Daoy (cell line): ENCODE results near the gene LUZP1. TPM values are rescaled to one million over a fixed set of nuclear protein-coding genes. Genes with fewer than 3 reads are reported as not detected.
A peak's percentile ranks its signal among the peaks of the same experiment; 100 is the strongest.

Experiments used
- DNase-seq: peaks from one replicate; pipeline ENCODE4 v3.0.0-alpha.2; 2015; ENCODE audit warnings: low read depth
- total RNA-seq: library from RNA; depleted of rRNA; stranded (reverse); fragments of >200 nt; shearing (Covaris generic); gene quantifications from 2 replicates; pipeline ENCODE4 v1.2.3, GENCODE V29; 2014

The LUZP1 gene
- total RNA-seq, 1 experiment from 2014 or later: 30.2 TPM

DNA sequence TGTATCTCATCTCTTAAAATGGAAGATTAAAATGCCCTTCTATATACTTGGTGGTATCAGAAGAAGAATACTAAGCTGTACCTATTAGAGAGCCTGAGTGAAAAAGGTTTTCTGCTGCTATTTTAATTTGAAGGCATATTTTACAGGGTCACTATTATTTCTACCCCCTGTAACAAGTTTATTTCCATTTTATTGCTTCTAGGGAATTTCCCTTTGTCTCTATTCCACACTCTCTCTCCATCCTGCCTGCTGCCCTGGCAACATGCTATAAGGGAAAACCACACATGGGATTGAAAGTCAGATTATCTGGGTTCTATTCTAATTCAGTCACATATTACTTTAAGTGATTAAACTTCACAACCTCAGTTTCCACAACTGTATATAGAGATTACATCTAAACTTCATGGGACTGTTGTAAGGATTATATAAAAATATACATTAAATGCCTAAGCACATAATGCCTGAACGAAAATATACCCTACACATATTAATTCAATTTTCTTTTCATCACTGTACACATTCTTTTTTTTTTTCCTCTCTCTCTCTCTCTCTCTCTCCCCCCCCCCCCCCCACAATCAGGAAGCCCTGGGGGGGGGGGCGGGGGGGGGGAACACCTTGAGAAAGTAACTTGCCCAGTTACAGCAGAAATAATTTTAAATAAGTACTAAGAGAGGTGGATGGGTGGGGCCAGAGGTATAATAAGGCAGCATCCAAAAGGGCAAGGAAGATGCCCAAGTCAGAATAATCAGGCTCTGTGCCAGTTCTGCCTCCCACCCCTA, 51.5 kb downstream of the LUZP1 start:
- DNase-seq: peak; percentile 35

DNA sequence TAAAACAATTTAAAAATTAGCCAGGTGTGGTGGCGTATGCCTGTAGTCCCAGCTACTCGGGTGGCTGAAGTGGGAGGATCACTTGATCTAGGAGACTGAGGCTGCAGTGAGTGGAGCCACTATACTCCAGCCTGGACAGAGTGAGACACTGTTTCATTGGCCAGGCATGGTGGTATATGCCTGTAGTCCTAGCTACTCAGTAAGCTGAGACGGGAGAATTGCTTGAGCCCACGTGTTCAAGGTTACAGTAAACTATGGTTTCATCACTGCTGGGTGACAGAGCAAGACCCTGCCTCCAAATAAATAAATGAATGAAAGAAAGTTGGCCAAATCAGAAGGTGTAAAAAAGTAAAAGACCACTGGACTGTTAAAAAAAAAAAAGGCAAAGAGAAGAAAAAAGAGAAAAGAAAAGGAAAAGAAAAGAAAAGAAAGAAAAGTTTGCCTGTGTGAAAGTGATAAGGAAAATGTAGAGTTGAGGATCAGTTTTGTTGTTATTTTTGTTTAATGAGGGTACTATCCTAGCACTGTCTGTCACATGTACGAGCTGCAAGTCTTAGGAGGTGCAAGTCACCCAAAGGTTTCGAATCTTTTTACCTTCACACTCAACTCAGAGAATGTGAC, 52.3 kb downstream of the LUZP1 start:
- no peak for DNase-seq

DNA sequence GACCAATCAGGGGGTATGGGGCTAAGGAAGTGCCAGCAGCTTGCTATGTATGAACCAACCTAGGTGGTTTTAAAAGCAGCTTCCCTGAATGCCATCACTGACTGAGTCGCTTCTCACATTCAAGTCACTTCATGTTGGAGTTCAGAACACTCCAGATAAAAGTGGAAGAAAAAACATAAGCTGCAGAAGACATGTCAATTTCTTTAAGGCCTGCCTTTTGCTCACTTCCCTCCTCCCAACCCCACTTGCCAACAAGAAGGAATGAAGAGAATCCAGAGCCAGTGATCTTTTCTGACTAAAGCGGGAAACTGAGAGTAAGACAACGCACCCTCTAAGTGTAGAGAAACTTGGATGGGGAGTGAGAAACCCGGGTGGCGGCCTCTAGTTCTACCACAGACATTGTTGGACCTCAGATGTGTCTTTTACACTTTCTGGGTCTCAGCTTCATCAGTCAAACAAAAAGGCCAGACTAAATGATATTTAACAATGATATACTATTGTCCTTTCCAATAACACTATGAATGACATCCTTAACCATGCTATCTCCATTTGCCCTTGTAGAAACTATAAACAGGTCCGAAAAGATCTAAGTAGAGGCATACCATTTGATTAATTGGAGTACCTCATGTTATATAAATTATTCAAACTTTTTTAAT, 54.1 kb downstream of the LUZP1 start:
- no peak for DNase-seq

DNA sequence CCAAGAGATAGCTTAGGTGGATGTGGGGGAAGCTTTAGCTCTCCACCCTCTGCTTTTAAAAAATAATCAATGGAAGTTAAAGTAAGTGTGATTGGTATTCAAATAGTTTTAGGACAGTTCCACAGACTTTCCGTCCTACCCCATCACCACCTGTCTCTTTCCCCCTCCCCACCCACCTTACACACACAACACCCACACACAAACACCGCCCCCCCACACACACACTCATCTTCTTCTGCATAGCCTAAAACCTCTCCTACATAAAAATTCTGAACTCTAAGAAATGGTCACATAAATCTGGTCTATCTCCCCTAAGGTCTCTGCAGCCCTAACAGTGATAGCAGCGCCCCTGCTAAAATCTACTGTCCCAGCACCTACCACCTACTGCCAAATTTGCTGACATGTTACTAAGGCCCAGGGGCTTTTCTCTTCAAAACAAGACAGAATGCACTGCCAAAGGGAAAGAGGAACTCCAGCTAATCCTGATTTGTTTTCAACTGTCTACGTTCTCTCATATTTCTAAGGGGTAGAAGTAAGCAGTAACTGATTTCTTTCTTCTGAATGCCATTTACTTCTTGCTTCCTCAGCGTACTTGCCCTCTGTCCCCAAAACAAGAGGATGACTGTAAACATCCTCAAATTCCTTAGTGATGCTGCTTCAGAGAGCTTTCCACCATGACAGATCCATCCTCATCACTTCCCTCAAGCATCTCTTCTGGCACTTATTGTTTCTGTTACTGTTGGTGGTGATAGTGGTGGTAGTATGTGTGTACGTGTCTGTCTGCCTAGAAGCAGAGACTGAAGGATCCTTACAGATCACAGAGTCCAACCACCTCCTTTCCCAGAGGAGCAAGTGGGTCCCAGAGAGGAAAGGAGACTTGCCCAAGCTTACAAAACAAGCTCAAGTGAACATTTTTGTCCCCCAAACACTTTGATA, 56.8 kb downstream of the LUZP1 start:
- DNase-seq: no peak

DNA sequence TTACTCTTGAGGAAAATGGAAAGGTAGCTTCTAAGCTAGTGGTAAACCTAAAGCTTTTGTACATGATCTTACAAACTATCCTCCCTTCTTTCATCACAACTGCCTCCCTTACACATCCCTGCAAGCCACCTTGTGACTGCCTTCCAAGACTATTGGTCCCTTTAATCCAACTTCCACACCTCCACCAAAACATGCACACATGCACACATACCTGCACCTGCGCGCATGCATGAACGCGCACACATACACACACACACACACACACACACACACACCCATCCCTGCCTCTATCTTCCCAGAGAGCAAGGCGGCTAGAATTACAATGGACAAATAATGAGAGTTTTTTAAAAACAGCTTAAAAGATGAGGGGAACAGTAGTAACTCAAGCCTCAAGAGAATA, 58.3 kb downstream of the LUZP1 start:
- no peak for DNase-seq

DNA sequence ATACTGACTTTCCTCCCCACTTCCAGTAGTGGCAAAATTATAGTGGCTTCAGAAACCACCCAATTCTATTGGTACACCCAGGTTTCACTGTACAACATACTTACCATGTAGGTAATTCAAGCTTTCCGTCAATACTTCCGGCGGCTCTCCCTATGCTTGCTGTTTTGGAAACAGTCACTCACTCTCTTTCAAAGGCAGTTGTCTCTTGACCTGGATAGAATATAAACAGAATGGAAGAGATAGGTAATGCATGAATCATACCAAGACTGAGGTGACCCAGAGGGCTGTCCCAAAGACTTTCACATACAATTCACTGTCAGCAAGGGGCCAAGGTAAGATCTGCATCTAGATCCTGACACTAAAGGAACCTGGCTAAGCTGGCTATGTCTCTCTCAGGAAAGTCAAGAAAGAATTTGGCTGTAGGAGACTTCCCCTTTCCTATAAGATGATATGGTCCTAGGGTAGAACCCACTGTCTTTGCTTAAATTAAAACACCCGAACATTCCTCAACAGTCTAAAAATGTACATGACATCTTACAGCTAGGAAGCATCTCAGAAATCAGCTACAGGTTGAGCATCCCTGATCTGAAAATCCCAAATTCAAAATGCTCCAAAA, 59.6 kb downstream of the LUZP1 start:
- no peak for DNase-seq

DNA sequence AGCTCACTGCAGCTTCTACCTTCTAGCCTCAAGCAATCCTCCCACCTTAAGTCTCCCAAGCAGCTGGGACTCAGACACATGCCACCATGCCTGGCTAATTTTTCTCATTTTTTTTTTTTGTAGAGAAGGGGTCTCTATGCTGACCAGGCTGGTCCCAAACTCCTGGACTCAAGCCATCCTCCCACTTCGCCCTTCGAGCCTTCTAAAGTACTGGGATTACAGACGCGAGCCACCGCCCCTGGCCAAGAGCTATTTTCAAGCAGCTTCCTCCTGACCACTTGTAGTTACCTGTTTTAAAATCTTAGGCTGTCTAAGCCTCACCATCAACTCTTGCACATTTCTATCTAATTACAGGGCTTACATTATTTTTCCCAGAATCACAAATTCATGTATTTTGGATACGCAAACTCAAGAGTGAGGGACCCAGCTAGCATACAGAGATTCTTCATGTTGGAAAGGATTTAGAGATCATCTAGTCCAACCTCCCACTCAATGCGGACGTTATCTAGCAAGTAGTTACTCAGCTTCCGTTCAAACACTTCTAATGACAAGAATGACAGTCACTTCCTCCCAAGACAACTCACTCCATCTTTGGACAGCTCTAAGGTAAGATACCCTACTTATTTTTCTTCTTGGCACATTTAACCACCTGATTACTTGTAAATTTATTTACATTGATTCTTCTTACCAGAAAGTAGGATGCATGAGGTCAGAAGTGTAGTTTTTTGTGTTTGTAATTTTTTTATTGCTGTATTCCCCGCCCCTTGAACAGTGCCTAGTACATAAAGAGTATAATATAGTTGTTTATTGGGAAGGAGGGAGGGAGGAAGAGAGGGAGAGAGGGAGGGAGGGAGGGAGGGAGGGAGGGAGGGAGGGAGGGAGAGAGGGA, 65.4 kb downstream of the LUZP1 start:
- peak; percentile 77 for DNase-seq

DNA sequence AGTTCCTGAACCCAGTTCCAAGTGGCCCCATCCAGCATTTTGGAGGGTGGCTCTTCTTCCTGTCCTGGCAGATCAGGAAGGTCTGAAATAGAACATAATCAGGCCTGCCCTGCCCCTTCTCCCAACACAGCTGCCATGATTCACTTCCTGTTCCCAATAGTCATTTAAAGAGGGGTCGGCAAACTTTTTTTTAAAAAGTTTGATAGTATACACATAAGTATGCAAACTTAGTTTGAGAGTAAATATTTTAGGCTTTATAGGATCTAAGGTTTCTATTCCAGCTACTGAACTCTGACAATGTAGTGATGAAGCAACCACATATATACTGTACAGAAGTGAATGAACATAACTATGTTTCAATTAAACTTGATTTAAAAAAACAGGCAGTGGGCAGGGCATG, 66.4 kb downstream of the LUZP1 start:
- peak; percentile 72 for DNase-seq

DNA sequence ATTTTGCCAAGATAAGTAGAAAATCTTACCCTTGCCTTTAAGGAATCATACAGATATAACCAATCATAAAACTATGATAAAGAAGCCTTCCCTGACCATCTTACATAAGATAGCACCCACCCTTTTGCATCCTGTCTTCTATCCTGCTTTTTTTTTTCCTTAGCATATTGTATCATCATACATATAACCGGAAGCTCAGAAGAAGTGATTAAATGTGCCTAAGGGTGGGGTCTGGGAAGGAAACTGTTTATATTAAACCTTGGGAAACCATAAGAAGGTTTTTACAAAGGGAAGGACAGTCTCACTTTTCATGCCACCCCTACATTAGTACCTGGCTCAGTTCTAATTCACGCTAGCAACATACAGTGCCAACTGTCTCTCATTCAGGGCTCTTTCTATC, 66.8 kb downstream of the LUZP1 start:
- DNase-seq: no peak

DNA sequence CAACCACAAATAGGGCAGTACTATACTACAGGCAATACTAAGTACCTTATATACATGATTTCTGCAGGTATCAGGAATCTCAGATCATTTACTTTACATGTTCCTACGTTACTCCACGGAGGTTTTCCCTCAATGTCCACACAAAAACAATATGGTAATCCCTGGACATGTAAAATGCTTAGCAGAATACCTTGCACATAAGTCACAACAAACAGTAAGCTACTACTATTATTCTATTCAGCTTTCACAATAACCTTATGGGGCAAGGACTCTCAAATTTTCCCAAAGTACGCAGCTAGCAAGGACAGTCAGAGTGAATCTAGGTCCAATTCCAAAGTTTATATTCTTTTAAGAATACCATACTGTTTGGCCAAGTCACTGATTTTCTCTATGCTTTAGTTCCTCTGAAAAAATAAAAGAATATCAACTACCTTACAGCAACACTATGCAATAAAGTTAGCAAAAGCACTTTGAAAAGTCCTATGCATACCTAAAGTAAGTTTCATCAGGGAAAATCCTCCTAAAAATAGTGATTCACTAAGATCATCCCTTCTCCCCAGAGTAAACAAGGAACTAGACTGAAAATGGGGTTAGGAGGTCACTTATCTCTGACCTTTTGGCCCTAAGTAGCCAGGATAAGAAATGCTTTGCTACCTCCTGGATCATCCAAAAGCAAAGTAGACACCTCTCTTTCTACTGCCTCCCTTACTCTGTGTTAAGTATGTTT, 67.4 kb downstream of the LUZP1 start:
- DNase-seq: no peak

DNA sequence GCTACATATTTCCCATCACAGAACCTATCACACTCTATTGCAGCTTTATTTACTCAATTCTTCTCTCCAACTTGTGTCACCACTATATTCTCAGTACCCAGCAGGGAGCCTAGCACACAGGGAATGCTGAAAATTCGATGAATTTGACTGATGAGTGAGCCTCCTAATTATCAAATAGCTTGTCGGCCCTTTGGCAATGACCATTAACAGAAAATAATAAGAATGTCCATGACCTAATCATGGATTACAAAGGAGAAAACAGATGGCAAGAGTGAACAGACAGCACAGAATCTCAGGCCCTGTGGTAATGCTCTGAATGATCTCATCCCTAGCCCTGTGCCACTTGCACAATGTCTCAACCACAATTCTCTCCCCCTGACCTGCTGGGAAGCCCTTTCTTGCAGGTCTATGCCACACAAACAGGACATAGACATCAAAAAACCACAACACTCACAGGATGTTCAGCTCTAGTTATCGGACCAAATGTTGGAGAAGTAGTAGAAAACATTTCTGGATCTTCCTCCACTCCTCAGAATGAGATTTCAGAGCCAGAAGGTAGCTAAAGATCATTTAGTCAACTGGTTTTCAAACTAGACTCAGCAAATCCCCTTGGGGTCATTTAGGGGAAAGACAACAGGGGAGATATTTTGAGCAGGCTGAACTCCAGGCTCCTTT, 68.4 kb downstream of the LUZP1 start:
- DNase-seq: peak; percentile 93

DNA sequence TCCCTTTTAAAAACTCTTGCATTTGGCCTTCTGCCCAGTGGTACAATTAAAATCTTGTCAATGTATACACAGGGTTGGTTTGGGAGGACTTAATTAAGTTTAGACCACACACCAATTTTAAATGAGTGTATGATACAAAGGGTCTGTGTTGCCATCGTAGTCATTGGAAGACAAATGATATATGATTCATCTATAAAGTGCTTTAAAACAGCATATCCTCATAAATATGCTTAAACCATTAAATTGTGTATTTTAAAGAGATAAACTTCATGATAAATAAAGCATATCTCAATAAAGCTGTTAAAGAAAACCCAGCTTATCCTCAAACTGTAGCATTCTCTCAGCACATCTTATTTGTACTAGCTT, 69.5 kb downstream of the LUZP1 start:
- DNase-seq: no peak

DNA sequence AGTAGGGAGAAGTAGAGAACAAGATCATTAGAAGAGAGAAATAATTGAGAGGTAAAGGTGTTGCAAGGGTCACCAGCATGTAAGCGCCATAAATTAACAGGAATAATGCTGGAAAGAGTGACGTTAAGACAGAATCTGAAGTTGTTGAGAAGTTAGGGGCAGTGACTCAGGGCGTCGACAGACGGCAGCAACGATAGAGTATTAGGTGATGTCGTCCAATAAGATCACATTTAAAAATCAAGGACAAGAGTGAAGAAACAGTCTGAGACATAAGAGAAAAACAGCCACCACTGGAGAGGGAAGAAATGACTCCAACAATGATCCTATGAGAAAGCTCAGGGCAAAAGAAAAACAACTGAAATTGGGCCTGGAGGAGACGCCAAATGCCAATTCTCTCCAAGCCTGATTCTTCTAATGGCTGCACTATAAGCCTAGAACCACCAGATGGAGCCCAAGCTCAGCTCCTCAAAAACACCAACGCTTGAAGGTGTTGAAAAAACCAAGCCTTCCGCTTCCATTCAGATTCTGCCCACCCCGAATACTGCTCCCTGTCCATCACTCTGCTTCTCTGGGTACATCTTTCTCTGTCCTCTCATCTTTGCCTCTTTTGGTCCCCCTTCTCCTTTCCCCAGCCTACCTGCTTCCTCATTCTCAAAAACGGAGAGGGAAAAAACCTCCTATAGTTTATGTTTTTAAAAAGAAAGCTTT, 70.0 kb downstream of the LUZP1 start:
- peak; percentile 82 for DNase-seq

DNA sequence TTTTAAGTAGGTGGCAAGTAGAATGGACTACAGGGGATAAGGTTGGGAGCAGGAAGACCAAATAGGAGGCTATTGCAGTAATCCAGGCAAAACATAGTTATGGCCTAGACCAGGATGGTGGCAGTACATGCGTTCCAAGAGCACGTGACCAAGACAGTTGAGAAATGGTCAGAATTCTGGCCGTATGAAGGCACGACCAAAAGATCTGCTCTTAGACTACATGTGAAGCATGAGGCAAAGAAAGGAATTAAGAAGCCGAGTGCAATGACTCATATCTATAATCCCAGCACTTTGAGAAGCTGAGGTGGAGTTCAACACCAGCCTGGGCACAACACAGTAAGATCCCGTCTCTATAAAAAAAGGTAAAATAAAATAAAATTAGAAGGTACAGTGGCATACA, 71.3 kb downstream of the LUZP1 start:
- DNase-seq: no peak

DNA sequence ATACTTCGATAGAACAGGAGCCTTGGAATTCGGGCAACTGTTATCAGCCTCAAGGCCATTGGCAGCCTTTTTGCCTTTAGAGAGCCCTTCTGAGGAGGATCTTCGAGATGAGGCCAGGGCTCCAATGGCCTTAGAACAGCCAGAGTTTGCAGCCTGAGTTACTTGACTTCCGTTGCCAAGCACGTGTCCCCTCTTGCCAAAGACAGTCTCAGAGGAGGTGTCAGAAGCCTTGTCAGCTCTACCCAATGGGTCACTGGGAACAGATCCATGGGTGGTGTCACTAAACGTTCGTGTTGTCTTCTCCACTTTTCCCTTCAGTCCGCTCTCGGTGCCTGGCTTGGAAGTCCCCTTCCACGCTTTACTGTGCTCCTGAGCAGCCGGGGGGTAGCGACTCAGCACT, 76.2 kb downstream of the LUZP1 start:
- no peak for DNase-seq

DNA sequence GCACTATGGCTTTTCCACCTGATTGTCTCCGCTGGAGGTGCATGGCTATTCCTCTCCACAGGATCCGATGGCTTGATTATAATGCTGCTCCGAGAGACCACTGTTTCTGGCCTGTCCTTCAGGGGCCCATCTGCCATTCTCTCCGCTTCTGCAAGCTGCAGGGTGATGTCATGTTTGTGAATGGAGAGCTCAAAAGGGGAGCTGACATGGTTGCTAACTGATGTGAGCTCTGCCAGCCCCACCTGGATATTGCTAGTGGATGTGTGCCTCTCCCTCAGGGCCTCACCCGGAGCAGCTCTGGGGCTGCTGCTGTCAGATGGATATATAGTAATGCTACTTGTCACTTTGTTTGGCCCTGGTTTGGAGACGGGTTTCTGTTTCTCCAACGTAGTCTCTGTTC, 77.1 kb downstream of the LUZP1 start:
- no peak for DNase-seq

DNA sequence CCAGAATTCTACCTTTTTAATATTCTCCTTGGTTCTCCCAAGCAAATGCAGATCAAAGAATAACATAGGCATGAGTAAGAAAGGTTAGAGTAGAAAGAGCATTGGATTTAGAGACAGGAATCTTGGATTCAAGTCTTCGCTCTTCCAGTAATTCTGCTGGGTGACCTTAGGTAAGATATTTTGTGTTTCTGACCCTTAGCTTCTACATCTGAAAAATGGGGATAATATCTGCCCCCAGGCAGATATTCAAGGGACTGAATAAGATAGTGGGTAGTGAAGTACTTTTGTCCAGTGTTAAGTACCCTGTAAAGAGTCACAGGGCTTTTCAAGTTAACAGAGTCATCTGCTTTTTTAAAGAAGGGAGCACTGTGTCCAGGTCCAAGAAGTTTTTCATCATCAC, 78.6 kb downstream of the LUZP1 start:
- no peak for DNase-seq

DNA sequence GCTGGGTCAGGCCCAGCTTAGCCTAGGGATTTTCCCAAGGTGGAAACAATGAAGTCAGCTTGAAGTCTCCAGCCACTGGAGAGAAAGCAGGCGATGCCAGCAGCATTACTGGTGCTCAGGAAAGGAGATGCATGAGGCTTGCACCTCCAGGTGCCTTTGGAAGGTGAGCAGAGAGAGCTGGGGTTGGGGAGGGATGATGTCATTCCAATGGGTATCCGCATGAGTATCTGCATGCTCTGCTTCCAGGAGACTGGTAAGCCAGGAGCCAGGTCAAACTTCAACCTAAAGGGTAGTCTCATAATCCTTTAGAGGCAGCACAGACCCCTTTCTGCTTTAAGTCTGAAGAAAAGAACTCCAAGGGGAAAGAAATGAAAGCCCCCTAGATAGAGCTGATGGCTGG, 80.6 kb downstream of the LUZP1 start:
- no peak for DNase-seq

DNA sequence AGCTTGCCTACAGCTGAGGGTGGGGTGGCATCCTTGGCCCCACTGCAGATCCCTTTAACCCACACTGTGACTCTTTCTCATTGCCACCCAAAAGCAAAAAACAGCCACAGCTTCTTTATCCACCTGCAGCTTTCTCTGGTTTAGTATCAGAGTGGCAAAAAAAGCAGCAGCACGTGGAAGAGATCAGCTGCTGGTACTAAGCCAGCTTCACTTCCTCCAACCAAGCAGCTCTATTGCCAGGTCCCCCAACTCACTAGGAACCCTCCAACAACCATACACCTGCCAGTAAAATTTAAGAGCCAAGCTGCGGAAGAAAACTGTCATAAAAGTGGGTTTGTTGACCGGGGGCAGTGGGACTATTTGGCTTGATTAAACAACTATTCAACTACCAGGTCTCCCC, 83.0 kb downstream of the LUZP1 start:
- DNase-seq: no peak
